HG03196 (cell line): Measurements from ENCODE around the gene DIPK1A.
A peak's percentile ranks its signal among the peaks of the same experiment; 100 is the strongest.

Experiments used
- ATAC-seq: cut with Tn5 transposase; IDR thresholded peaks from one replicate; pipeline ENCODE4 v1.9.1; 2021; ENCODE audit not compliant: unreplicated experiment

Gene DIPK1A

DNA sequence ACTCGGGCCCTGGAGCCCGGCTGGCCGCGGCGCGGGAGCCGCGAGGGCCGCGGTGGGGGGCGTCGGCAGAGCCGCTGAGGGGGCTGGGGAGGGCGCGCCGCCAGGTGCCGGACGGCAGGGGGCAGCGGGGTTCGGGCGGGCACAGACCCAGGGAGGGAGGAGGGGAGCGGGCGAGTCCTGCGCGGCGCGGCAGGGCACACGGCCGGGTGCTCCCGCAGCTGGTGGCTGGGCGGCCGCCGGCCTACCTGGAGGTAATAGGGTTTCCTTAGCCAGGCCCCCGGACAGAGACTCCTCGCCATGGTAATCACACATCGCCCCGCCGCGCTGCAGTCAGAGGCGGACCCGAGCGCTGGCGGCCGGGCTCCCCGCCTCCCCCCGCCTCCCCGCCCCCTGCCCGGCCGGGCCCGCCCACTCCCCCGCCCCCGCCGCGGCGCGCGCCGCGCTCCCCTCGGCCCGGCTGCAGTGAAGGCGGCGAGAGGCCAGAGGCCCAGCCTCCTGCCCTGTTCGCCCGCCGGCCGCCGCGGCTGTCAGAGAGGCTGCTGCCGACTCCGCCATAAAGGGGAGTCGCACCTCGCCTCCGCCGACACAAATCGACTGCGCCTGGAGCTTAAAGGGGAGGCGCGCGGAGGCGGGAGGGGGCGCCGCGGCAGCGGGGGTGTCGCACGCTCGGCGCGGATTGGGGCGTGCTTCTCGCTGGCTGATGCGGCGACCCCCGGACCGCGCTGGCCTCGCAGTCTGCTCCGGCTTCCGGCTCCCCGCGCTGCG, at the start of gene DIPK1A:
TSS of gene DIPK1A (minus strand) at position 332 of the 765 bp plus-strand sequence. CDS start at position 299, 33 bp downstream.
- ATAC-seq, result peak; percentile 42

DNA sequence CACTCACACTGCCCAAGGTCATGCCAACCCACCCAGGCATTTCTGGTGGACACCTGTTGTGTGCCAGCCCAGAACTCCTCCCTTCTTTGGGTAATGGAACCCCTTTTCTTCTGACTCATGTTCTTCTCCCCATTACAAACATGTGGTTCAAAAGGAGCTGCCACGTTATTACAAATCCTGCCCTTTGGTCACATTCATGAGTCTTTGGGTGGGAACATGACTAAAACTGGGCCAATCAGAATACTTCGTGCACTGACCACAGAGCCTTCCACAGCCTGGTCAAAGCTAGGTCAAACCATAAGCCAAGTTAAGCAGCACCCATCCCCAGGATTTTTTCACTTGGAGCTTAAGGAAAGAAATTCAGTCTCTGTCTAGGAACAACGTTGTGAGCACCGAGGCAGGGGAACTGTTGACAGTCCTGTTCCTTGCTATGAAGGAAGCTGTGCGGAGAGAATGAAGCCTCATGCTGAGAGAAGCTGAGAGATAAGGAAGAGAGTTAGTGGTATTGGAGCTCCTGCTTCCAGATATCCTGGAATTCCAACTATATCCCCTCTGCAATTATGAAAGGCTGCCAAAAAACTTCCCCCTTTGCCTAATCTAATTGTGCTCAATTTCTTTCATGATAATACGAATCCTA, 46.8 kb upstream of the DIPK1A start:
- no peak for ATAC-seq

DNA sequence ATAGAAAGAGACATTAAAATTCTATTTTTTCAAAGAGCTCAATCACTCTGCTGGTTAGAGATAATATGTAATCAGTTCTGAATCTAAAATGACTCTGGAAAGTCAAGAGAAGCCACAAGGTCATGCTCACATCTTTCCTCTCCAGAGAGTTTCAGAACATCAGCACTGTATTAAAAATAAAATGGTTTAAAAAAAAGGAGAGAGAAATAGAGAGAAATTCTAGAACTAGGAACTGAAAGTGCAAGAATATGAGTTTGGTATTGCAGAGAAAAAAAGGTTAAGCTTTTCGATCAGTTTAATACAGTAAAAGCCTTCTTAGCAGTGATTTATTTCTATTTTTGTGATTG, 44.0 kb upstream of the DIPK1A start:
- ATAC-seq, result no peak

DNA sequence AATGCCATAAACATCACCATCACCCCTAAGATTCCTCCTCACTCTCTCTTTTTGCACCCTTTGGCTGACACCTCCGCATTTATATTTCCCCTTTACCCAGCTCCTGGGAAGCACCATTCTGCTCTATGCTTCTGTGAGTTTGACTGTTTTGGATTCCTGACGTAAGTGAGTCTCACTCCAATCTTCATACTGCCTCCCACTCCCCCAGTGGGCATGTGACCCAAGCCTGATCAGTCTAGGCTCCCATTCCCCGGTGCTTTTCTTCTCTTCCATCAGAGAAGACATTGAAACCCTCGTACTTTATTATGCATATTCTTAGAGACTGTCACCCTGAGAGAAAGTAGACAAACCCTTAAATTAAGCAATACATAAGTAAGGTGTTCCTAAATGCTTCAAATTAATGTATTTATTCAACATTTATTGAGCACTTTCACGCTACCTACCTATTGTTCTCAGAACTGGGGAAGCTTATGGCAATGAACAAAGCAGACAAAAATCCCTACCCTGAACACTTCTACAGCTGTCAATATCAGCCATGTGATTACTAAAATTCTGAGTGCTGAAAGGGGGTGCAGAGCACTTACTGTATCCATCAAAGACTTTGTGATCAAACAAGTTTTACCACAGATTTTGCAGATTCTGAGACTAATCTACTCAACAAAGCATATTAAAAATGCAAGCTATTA, 43.4 kb upstream of the DIPK1A start:
- ATAC-seq, result no peak

DNA sequence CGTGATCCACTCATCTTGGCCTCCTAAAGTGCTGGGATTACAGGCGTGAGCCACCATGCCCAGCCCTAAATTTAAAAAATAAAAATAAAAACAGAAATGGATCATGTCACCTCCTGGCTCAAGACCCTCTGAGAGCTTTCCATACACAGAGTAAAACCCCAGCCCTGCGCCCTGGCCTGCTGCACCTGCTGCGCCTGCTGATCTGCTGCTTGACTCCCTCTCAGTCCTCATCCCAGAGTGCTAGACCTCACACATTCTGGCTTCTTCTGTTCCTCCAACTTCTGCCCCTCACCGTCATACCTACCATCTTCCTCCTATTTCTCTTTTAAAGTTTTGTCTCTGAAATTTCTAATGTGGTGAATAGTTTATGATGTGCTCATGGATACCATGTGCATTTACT, 42.7 kb upstream of the DIPK1A start:
- no peak for ATAC-seq

DNA sequence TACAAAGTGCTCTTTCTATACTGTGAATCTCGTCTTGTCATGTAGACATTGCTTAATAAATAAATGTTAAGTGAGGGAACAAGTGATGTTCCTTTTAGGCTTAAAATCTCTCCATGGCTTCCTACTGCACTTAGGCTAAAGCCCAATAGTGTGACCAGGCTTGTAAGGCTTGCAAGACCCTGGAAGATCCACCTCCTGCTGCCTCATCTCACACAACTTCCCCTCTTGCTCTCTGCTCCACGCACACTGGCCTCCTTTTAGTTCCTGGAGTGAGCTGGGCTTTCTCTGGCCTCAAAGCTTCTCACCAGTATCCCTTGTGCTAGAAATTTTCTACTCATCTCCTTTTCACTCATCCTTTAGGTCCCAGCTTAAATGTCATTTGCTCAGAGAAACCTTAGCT, 41.5 kb upstream of the DIPK1A start:
- no peak for ATAC-seq

DNA sequence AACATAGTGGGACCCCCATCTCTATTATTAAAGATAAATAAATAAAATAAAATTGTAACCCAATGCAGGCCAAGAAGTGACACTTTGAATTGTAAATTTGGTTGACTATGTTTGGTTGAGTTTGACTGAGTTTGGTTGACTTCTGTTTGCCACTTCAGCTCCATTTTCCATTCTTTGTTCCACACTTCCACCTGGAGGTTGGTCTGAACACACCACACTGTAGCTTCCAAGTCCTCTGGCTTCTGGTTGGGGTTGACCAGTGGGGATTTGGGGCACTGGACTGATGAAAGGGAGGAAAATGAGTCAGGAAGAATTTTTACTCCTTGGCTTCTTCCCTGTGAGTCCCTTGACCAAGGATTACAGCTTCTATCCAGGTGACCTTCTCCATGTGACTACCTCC, 40.6 kb upstream of the DIPK1A start:
- ATAC-seq, result no peak

DNA sequence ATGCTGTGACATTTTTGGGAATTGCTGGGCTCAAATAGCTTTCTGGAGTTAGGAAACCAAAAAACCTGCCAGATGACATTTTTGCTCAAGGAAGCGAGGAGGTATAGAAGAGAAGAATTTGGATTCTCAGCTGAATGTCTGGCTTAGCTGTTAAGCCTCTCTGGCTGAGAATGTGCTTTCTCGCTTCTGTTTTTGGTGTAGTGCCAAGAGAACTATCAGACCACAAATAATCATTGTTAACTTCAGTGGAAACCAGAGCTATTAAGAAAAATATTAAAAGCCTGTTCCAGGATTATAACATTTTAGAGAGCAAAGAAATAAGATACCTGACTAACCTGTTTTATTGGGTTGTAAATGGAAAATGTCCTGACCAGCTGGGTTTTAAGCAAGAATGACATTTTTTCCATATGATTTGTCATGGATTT, 39.5 kb upstream of the DIPK1A start:
- ATAC-seq, result no peak

DNA sequence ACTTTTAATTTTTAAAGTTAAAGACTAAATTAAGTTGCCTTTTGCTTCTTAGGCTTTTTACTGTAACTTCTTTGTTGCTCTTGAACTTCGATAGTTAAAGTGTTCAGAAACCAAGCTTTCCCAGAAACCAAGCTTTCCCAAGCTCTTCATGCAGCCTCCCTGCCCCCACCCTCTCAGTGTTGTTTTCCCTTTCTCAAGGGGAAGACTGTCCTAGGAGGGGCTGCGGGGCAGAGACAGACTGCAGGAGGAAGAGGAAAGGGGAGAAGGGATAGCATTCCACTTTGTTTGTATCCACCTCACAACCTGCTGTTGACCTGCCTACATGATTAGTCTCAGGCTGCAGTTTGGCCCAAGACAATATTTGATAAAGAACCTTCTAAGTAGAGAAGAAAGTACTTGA, 39.0 kb upstream of the DIPK1A start:
- ATAC-seq, result no peak

DNA sequence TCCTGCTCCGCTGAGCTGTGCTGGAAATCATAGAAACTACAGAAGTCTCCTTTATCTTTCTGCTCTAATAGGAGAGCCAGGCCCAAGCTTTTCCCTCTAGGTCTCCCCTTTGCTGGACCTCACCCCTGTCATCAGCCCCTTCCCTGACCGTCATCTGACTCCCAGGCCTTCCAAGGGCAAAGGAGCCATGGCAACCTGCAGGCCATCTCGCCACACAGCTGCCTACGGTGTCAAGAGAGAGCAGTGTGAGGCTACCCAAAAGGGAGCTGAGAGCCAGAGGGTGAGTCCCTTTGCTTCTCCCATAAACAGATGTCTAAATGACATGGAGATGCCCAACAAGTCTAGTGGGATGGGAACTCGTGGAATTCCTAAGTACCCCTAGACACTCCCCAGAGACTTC, 37.6 kb upstream of the DIPK1A start:
- no peak for ATAC-seq

DNA sequence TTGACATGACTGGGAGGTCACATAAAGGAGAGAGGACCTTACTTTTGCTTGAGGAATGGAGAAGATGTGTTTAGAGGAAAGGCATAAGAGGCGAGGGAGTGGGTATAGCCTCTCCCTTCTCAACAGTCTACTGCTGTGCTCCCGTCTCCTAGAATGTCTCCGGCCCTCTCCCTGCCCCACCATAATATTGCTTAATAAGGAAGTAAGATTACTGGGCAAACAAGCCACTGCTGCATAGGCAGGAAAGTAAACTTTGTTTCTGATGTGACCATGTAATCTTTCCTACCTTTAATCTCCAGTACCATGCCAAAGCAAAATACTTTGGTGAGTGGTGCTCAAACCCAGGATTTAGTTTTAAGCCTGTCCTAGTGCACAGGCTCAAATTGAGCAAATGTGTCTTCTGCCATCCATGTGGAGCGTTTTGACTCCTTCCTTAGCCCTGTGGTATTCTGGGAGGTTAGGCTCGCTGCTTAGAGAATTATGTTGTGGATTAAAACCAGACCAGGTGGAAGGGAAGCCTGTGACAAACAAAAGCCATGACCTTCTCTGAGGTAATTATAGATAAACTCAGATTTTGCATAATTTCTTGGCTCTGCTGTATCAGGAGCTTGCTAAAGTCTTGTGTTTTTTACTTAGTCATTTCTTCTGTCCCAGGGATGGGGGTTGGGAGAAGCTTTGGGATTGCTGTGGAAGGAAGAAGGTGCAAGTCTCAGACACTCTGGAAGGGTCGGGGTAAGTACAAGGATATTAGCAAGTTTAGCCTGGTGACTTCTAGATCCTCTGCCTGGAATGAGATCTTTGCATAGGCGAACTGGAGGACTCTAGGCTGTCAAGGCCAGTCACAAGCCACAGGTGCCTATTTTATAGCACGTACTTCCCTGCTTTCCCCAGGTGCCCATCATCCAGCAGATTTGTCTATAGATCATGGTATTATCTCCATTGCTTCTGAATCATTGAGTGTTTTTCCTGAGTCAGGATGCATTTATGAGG, 34.5 kb upstream of the DIPK1A start:
- ATAC-seq, result no peak

DNA sequence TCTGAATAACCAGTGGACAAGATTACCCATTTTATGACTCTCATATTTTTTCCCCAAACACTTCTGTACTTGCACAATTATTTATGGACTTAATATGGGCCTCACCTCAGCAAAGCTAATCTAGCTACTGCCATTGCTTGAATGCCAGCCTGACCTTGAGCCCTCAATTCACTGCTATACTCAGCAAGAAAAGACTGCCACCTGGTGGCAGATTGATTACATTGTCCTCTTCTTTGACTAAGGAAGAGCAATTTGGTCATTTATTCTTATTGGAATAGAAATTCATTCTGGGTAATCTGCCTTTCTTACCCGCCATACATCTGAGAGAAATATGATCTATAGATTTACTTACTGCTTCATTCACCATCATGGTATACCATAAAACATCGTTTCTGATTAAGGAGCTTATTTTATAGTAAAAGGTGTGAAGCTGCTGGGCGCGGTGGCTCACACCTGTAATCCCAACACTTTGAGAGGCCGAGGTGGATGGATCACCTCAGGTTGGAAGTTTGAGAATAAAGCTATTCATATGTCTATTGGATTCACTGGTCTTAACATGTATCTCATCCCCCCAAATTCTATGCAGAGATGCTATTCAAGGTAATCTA, 32.9 kb upstream of the DIPK1A start:
- peak; percentile 80 for ATAC-seq

DNA sequence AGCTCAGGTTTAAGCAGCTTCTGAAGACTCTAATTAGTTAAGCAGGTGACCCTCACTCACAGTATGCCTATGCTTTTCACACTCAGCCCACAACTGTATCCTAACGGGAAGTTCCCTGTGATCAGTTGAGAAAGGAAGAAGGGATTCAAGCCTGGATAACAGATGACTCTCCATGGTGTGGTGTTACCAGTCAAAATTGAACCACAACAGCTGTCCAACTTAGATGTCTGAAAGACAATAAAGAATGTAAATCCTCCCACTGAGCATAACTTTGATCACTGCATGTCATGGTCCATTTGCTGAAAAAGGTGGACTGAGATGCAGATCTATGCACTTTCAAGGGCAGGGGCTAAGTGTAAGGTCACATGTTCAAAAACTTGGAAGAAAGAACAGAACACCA, 32.3 kb upstream of the DIPK1A start:
- ATAC-seq, result no peak

DNA sequence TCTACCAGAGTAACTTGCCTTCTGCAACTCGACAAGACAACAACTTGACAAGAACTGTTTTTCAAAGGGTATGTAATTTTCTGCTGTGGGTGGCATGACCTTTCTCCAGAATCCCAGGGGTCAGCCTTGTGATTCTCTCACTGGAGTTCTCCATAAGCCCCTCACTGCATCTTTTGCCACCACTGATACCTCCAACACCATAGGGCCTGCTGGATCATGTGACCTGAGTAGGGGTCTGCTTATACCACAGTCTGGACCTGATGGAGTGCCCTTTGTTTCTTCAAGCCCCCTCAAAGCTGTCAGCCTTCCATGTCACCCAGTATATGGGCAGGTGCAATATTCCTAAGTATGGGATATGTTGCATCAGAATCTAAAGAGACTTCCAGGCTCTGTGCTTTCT, 31.6 kb upstream of the DIPK1A start:
- no peak for ATAC-seq

DNA sequence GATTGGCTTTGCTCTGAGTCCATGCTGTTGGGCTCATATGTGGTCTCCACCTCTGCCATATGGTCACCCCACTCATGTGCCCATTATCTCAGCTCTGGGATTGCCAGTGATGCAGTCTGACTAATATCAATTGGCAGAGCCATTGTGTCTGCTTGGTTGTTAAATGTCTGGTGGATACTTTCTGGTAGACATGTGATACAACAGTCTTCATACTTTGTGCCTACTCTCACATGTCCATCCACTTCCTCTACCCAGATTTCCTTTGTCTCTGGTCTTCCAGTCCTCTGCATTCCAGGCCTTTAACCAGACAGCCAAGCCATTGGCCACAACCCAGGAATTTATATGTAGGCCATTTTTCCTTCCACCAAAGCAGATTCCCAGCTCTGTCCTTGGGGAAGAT, 30.8 kb upstream of the DIPK1A start:
- no peak for ATAC-seq

DNA sequence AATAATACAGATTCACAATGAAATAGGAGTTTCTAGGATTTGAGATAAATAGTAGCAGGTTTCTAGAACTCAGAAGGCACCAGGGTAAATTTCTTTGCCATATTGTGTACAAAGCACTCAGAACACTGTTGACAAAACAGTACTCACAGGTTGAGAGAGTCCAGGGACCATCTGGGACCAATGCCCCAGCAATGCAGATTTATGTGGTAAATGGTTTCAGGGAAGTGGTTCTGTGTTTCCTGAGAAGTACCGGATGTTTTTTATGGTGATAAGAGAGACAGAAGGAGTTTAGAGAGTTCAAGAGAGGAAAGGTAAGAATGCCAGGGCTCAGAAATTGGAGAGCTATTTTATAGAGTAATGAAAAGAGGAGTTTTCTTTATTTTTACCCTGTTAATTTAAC, 29.6 kb upstream of the DIPK1A start:
- ATAC-seq, result no peak

DNA sequence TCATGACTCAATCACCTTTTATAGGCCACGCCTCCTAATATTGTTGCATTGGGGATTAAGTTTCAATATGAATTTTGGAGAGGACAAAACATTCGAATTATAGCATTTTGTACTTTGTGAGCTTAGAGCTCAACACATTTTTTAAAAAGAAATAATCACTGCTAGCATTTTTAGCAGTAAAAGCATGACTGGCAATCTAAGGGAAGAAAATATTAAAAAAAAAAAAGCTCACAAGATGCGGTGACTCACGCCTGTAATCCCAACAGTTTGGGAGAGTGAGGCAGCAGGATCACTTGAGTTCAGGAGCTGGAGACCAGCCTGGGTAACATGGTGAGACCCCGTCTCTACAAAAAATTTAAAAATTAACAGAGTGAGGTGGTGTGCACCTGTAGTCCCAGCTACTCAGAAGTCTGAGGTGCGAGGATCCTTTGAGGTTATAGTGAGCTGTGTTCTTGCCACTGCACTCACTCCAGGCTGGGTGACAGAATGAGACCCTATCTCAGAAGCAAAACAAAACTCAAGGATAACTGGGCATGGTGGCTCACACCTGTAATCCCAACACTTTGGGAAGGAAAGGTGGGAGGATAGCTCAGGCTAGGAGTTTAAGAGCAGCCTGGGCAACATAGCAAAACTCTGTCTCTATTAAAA, 28.8 kb upstream of the DIPK1A start:
- ATAC-seq, result no peak

DNA sequence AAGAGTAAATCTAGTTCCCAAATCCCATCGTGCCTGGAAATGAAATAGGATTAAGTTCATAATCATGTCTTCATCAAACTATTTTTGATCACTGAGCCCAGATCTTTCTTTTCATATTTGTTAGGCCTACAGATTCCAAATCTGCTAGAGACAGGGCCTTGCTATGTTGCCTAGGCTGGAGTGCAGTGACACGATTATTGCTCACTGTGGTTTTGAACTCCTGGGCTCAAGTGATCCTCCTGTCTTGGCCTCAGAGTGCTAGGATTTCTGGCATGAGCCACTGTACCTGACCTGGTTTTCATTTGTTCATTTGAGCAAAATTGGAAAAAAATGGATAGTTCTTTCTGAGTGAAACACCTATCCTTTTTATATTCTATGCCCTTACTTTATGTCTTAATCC, 28.0 kb upstream of the DIPK1A start:
- no peak for ATAC-seq

DNA sequence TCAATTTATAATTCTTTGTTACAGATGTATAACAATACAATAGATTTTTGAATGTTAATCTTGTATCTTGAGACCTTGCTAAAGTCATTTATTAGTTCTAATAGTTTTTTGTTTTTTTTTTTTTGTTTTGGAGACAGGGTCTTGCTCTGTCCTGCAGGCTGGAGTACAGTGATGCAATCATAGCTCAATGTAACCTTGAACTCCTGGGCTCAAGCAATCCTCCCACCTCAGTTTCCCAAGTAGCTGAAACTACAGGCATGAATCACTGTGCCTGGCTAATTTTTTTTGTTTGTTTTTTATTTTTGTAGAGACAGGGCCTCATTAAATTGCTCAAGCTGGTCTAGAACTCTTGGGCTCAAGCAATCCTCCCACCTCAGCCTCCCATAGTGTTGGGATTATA, 26.2 kb upstream of the DIPK1A start:
- no peak for ATAC-seq

DNA sequence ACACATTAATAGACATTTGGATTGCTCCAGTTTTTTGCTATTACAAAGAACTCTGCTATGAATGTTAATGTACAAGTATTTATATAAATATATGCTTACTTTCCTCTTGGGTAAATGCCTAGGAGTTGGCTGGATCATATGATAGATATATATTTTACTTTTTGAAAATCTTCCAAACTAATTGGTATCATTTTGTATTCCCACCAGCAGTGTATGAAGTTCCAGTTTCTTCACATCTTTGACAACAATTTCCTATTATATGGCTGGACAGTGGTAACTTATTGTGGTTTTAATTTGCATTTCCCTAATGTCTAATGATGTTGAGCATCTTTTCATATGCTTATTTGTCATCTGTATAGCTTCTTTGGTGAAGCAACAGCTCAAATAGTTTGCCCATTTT, 23.8 kb upstream of the DIPK1A start:
- no peak for ATAC-seq
